T1000 (cell line): Measurements from ENCODE around the gene IER5.

Source experiments
- DNase-seq: peaks from one replicate; lab custom pipeline; 2025; ENCODE audit warnings: mixed read lengths; lab: John Stamatoyannopoulos, UW

The IER5 gene

DNA sequence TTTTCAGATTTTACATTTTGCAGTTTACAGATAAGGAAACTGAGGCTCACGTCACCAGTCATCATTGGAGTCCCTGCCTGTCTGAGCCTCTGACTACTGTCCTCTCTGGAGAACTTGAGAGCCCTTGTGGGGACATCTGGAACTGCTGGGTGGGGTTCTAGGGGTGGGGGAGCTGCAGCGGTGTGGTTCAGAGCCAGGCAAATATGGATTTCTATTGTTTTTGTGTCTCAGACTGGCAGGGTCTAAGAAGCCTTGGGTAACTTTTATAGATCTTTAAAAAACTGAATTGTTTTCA, 46.9 kb downstream of the IER5 start:
- DNase-seq = no peak

DNA sequence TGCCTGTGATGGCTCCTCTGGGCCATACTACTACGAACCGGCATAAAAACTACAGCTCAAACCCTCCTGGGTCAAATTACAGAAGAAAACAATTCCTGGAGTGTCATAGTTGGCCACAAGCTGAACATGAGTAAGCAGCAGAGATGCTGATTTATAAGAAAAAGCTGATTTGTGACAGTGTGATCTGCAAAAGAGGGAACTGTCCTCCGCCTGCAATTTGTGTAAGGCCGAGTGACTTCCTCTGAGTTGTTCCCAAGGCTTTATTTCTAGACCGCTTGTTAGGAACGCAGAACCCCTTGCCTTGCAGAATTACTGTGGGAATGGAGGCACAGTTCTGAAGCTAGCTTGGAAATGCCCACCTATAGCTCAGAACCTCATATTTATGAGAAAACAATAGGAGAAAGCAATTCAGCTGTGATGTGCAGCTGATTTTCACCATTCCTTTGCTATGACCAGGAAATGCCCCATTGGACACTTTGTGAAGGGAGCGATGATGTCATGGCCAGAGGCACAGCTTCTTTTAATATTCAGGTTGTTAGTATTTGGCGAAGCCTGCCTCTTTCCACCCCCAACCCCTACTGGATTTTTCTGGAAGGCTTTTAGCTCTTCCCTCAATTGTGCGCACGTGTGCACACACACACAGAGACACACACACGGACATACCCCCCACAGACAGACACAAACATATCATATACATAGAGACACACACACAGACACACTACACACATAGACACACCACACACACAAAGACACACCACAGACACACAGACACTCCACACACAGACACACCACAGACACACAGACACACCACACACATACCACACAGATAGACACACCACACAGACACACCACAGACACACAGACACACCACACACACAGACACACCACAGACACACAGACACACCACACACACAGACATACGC, 47.6 kb downstream of the IER5 start:
- peak; percentile 62 for DNase-seq

DNA sequence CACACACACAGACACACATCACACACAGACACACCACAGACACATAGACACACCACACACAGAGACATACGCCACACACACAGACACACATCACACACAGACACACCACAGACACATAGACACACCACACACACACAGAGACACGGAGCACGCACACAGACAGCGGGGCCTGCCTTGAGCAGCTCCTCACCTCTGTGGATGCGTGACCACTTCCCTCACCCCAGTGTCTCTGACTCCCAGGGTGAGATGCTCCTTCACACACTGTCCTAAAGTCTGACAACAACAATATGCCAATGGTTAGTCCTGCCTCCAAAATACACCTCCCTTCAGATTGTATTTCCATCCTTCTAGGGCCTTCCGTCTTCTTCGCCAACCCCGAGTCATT, 48.2 kb downstream of the IER5 start:
- DNase-seq = no peak

DNA sequence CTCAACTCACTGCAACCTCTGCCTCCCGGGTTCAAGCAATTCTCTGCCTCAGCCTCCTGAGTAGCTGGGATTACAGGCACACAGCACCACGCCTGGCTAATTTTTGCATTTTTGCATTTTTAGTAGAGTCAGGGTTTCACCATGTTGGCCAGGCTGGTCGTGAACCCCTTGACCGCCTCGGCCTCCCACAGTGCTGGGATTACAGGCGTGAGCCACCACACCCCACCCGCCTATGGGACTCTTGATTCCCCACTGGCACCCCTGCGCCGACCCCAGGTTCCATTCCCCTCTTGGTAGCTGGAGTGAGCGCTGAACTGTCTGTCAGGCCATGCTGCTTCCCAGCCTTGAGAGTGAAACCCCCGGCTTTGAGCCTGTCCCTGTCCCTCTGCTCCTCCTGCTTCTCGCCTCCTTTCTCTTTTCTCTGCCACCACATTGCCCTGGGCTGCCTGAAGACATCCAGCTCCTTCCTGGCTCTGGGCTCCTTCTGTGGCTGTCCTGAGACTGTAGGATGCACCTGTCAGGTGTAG, 48.8 kb downstream of the IER5 start:
- no peak for DNase-seq

DNA sequence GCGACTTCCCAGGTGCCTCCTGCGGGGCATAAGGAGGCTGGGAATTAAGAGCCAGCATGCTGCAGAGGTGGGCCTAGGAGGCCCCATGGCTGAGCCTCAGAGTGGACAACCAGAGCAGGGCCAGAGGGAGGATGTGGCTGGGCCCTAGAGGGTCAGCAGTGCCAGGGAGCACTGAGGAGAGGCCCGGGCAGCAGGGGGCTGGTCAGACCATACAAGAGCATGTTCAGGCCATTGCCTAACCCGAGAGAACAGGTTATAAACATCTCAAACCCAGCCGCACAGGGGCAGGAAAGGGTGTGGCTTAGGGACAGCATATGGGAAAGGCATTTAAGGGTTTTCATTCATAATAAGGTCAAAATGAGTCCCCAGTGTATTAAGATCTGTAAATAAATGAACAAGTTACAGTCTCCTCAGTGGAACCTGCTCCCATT, 51.1 kb downstream of the IER5 start:
- peak; percentile 57 for DNase-seq

DNA sequence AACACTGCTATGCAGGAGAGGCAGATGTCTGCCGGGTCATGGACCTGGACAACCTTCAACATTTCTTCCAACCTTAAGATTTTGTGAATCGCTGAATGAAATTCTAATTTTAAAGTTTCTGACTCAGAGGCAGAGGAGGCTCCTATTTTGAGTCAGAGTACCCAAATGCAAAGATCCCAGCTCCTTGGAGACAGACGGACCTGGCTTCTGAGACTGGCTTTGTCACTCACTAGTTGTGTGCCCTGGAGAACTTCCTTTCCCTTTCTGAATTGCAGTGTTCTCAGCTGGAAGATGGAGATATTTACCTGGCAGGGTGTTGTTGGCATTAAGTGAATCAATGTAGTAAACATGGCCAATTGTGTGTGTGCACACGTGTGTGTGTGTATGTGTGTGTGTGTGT, 51.9 kb downstream of the IER5 start:
- DNase-seq = no peak

DNA sequence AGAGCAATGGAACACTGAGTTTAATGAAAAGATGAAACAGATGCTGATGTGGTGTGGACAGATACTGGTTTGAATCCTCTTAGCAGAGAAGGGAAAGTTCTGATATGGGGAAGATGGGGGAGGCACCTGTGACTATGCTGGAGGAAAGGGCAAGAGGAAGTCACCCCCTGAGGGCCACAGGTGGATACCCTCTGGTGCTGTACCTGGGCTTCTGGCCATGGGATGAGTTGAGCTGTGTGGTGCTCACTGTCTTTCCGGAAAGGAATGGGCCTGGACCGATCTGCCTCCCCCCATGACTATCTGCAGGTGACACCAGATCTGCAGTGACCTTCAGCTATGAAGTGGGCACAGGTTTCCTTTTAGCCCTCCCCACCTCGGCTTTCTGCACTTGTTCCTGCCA, 52.4 kb downstream of the IER5 start:
- DNase-seq = no peak

DNA sequence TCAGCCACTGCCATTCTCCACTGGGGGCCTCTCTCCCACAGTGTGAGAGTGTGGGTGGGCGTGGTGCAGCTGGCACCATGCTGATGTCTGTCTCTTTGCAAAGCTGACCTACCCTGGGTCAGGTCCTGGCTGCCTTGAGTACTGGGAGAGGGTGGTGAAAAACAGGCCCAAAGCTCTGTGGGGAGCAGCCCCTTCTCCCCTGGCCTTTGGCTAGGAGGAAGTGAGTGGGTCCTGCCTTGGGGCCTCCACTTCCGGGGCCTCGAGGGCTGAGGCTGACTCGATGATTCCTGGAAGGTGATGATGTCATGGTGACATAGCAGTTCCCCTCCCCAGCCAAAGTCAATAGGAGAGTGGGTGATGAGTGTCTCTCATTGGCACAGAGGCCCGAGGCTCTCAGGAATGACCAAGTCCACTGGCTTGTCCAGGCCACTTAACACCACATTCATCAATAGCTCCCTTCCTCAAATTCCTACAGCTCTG, 53.0 kb downstream of the IER5 start:
- DNase-seq = peak; percentile 57
